AG08395 (cell line): ENCODE results near the gene GPR55.
A peak's percentile ranks its signal among the peaks of the same experiment; 100 is the strongest.

Experiments
- DNase-seq: peaks from one replicate; pipeline ENCODE4 v3.0.0; 2012; ENCODE audit warnings: mixed read lengths, low spot score

The GPR55 gene

GRCh38 chr2:230919240-230919639 lies 5.8 kb downstream of the GPR55 start:
- DNase-seq, result no peak

- DNase-seq, result no peak
Observed at GRCh38 chr2:230916218-230916617, 8.8 kb downstream of the GPR55 start.

DNA sequence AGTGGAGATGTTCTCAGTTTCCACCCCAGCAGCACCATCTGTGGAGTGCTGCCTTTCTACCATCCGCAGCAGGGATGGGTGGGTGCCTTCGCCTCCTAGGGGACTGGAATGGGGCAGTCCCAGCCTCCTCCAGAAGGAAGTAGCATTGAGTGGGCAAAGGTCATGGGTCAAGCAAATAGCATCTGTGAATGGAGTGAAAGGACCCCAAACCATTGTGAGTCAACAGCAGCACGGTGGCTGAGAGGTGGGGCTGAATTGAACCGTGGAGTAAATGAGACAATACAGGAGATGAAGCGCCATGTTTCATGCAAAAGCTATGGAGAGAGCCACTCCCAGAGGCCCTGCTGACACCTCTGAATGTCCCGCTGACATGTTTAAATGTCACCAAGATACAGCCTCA lies 9.7 kb downstream of the GPR55 start:
- no peak for DNase-seq

- DNase-seq, result no peak
Observed at GRCh38 chr2:230914886-230915285, 10.2 kb downstream of the GPR55 start.

DNA sequence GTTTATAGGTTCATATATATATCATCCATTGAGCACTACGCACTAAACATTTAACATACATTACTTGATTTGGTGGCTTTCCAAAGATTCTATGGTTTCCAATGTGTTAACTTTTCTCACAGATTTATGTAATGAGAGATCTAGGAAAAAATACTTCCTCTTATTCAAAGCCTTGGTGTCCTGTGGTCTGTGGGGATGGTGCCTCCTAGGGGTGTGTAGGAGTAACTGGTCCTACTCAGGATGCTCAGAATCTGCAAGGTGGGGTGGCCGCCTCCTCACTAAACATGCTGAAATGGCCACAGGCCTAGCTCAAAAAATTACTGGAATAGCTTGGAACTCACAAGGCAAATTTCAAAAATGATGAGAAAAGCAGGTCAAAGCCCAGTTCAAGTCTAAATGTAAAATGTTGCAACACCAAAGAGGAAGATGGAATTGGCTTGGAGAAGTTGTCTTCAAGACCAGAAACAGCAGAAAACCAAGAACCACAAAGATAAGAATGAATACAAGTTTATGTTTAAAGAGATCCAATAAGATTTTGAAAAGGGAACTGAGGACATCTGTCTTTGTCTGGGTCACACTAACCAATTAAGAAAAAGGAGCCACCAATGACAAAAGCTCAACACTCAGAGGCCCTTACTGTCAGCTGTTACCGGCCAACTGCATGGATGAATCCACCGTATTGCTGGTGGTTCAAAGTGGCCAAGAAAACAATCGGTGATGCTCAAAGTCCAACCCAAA lies 11.5 kb downstream of the GPR55 start:
- no peak for DNase-seq

DNA sequence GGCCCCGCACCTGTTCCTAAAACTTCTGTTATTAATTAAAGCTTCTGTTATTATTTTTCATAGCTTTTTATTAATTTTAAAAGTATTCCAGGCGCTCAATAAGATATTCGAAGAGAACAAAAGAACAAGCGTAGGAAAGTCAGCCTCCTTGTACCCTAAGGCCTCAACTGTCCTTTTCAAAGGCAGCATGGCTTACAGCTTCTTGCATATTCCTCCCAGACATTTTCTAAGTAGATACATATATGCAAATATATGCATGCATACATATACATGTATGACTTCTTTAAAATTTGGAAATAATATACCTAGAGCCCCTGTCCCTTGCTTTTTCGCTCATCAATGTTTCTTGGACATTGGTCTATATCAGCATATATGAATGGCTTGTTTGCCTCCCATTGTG lies 12.3 kb downstream of the GPR55 start:
- DNase-seq, result no peak

- DNase-seq, result no peak
Observed at GRCh38 chr2:230912046-230912445, 13.0 kb downstream of the GPR55 start.

DNA sequence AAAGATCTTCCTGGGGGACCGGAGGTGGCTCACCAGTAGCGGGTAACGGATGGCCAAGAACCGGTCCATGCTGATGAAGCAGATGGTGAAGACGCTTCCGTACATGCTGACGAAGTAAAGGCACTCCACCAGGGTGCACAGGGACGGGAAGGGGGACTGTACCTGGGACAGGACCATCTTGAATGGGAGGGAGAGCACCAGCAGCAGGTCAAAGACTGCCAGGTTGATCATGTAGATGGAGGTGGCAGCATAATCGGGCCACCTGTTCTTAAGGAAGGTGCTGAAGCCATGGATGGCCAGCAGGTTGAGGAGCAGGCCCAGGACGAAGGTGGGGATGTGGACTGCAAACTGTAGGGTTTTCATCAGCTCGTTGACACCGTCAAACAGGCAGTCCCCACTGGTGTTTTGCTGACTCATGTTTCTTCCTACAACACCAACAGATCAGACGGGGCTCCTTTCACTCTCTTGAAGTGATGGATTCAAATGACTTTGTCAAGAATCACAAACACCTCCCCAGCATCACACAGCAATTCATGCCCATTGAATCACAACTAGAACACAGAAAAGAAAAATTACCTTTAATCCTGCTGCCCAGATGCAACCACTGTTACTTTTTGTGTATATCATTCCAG lies 14.4 kb downstream of the GPR55 start:
- no peak for DNase-seq

DNA sequence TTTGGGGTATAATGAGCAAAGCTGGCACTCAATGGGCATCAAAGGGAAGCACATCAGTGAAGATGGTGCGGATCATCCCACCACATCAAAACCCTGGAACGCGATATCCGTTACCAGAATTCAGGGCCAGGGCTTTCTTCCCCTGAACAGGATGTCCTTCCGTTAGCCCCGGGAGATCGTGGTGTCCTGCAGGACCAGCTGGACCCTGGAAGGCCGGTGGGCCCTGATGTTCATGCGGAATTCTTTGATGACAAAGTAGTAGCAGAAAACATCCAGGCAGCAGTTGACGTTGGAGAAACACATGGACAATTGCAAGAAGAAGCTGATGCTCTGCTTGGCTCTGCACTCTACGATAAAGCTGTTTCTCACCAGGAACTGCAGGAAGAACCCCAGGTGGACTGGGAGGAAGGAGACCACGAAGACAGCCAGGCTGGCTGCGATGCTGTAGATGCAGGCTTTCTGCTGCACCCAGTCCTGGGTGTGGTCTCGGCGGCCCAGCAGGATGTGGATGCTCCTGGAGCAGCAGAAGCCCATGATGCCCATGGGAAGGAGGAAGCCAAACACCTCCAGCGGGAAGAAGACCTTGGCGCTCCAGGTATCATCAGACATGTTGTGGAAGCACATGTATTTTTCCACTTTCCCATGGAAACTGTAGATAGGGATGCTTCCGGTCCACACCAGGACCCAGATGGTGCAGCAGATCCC lies 15.0 kb downstream of the GPR55 start:
- DNase-seq, result no peak

DNA sequence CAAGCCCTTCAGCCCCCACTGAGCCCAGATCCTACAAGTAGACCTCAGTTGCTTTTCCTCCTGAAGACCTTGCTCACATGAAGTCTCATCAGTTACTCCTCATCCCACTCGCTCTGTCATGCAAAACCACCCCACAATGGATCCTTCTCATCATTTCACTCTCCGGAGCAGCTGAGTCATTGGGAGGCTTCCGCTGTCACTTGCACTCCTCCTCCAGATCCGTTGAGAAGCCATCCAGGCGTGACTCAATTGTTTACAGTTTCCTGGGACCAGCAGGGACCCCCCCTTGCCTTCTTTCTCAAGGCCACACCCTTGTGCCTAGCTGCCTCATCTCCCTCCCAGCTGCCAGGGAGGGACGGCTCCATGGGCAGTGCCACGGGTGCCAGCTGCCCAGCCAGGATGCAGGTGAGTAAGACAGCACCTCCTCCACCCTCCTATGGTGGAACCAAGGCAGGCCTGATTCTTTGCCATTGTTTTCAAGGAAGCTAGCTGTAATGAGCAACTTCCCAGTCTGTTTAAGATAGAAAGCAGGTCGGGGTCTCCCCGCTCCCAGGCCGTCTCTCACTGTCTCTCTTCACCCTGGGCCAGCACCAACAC lies 16.3 kb downstream of the GPR55 start:
- DNase-seq, result peak; percentile 84

GRCh38 chr2:230908092-230908594 lies 16.9 kb downstream of the GPR55 start:
- DNase-seq, result no peak

GRCh38 chr2:230907361-230908091 lies 17.5 kb downstream of the GPR55 start:
- DNase-seq, result no peak

DNA sequence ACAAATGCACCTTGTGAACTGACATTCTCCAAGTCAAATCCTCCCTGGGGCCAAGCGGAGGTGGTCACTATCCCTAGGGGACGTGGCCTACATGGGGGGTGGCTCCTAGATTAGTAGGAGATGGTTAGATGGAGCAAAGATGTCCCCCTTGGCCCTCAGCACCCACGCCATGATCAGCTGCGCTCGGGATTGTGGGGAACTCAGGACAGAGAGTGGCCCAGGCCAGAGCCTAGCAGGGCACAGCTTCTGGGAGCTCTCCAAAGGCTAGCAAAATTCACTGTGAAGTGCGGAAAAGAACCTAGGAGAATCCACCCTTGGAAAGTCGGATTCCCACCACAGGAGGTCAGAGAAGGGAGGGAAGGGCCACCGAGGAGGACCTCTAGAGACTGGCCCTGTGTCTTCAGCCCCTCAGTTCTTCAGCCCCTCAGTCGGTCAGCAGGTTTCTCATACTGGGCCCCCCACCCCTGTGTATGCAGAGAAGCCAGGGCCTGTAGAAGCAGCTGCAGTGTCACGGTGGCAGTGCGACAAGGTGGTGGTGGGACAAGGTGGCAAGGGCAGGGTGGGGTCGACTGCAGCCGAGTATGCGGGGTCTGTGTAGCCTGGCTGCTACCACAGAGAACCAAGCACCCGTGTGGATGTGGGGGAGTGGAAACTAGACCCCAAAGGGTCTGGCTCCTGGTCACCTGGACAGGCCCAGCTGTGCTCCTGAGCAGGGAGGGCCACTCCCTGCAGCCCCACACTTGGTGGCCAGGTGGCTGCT lies 18.4 kb downstream of the GPR55 start:
- DNase-seq, result no peak

- DNase-seq, result no peak
Observed at GRCh38 chr2:230905448-230906421, 19.3 kb downstream of the GPR55 start.

DNA sequence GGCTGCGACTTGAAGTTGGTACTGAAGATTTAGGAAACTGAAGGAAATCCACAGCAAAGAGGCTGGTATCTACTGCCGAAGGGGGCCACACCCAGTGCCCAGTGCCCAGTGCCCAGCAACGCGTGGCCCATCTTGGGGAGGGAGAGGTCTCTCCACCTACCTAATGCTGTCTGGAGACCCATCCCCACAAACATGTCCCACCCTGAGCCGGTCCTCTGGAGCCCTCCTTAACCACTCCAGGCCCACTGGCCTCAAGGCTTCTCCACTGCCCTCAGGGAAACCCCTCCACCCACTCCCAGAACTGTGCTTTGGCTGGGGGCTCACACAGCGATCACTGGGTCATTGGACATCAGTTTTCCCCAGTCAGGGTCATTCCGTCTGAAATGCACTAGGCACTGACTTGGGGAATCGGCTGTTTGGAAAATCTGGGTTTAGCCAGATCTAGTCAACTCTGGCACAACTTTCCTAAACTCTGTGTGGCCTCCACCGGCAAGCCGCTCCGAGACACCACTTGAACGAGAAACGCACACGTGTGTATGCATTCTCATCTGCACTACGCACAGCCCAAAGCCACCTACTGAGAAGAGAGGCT lies 20.1 kb downstream of the GPR55 start:
- no peak for DNase-seq

DNA sequence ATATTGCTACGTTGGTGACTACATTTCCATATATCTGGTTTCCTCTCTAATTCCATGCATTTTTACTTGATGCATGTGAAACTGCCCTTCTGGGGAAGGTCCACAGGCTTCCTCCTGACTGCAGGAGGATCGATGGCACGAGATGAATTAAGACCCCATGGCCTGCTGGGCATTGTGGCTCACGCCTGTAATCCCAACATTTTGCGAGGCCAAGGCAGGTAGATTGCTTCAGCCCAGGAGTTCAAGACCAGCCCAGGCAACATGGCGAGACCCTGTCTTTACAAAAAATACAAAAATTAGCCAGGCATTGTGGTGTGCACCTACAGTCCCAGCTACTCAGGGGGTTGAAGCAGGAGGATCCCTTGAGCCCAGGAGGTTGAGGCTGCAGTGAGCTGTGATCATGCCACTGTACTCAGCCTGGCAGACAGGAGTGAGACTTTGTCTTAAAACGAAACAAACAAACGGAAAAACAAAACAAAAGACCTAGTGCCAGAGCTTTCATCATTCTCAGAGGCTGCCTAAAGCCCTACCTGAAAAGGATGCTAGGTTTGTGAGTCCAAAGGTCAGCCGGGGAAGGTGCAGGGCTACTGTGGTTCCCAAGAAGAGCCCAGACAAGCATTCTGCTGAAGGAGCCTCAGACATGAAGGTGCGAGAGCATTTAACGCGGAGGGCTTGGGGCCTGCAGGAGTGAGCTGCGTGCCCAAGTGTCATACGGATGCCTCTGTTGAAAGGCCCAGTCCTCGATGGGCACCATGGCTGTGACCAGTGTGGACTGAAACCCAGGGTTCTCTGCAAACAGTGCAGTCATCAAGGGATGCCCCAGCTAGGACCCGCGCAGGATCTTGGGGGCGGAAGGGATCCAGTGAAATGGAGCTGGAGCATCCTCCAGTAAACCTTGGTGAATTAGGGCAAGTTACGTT lies 21.6 kb downstream of the GPR55 start:
- no peak for DNase-seq

DNA sequence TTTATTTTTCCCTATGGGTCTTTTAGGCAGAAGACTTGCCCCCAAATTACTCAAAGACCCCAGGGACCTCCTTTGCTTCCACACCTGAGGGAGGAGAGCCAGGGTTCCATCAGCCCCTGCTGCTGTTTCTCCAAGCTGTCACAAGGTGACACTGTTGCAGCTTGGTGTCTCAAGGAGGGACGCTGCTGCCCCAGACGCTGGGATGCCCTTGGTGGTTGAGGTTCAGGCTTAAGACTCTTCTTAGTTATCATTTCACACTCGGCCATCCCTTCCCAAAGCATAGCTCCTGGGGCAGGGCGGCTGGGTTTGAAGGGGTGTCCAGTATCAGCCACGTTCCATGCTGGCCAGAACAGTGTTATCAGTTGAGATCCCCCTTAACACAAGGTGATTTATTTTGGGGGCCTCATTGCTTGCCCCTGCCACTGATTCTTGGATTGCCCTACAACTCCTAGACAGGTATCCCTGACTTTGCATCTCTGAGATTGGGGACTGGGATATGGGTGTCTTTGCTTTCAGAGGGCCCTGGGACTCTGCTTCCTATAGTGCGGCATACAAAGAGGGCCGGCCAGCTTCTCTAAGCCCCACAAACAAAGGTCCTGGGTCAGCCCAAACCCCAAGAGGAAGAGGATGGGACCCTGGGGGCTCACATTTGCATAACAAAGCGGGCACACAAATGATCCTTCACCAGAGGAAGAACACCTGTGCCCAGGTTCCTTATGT lies 22.7 kb downstream of the GPR55 start:
- peak; percentile 83 for DNase-seq

DNA sequence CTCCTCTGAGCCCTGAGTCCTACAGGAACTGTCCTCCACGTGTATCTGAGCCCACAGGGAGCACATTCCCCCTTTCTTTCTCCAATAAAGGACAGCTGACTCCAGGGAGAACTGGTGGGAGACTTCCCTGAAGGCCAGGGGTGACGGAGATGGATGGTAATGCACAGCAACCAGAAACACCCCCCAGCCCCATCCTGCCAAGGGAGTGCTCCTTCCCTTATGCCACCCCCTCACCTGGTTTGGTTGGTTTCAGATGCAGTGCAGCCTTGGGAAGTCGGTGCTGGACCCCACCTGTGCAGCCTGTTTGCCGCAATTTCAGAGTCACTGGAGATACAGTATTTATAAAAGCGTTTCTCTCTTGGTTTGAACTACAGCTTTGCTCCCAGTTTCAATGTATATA lies 24.0 kb downstream of the GPR55 start:
- no peak for DNase-seq
